VCaP (cell line): ENCODE measurements around the gene IRS1.

Source experiments
- H3K27ac ChIP-seq: fragments of 450-650 bp; 2 replicates; pipeline ENCODE4 v1.5.1; 2017
- TF ChIP-seq, protein P1 (sequence below): fragments of 450-650 bp; conservative IDR thresholded peaks from 2 replicates; pipeline ENCODE4 v1.5.1; 2017; ENCODE audit warnings: mild to moderate bottlenecking, moderate library complexity

IRS1 gene

DNA sequence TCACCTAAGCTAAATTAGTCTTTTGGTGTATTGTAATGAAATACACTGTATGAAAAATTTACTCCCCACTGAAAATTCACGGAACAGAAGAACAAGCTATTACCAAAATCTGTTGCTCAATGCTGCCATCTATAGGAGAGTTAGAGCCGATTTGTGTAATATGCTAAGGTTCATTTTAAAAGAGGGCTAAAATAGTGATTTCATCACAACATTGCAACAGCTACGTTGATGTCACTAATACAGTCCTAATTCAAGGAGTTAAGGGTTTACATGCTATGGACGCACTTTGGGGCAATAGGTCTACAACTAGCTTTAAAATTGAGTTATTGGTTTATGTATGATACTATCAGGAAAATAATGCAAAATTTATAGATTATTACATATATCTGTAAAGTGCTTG is 3.0 kb upstream of the IRS1 start:
- H3K27ac ChIP-seq = no peak overlapping the region
- TF ChIP-seq, protein P1, sequence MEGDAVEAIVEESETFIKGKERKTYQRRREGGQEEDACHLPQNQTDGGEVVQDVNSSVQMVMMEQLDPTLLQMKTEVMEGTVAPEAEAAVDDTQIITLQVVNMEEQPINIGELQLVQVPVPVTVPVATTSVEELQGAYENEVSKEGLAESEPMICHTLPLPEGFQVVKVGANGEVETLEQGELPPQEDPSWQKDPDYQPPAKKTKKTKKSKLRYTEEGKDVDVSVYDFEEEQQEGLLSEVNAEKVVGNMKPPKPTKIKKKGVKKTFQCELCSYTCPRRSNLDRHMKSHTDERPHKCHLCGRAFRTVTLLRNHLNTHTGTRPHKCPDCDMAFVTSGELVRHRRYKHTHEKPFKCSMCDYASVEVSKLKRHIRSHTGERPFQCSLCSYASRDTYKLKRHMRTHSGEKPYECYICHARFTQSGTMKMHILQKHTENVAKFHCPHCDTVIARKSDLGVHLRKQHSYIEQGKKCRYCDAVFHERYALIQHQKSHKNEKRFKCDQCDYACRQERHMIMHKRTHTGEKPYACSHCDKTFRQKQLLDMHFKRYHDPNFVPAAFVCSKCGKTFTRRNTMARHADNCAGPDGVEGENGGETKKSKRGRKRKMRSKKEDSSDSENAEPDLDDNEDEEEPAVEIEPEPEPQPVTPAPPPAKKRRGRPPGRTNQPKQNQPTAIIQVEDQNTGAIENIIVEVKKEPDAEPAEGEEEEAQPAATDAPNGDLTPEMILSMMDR = peak; percentile 76

DNA sequence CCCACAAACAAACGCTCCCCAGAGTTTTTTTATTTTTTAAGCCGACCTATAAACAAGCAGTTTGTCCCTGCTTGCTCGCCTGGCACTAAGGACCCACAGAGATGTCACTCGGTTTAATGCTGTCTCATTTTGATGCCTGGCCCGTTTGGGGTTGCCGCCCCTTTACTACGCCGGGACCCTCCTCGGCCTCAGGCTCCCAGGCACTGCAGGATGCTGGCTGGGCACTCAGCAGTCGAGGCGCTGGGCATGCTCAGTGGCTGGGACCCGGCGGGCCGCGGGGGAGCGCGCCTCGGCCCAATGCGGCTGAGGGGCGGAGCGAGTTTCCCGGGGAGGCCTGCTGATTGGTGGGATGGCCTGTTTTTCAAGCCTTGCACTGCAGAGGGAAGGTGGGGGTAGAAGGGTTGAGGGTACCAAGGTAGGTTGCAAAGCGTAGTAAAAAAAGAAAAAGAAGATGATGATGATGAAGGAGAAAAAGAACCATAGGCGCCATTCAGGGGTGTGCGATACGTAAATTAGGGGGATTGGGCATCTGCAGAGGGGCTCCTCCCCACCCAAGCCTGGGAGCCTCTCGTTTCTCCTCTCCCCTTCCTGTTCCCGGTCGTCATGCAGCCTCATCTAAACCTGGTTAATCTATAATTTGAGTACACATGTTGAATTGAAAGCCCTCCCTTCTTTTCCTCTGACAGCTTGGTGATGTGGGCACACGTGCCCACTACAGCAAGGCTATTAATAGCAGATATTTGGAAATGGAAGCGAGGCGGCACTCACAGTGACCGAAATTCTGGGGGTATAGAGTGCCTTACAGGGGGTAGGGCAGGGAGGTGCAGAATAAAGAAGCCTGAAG is 1.5 kb upstream of the IRS1 start:
- H3K27ac ChIP-seq = peak overlapping the region; percentile 87
- TF ChIP-seq, protein P1 = no peak

- H3K27ac ChIP-seq = peak overlapping the region; percentile 87
Measured at GRCh38 chr2:226799976-226800940, 638 bp upstream of the IRS1 start.

DNA sequence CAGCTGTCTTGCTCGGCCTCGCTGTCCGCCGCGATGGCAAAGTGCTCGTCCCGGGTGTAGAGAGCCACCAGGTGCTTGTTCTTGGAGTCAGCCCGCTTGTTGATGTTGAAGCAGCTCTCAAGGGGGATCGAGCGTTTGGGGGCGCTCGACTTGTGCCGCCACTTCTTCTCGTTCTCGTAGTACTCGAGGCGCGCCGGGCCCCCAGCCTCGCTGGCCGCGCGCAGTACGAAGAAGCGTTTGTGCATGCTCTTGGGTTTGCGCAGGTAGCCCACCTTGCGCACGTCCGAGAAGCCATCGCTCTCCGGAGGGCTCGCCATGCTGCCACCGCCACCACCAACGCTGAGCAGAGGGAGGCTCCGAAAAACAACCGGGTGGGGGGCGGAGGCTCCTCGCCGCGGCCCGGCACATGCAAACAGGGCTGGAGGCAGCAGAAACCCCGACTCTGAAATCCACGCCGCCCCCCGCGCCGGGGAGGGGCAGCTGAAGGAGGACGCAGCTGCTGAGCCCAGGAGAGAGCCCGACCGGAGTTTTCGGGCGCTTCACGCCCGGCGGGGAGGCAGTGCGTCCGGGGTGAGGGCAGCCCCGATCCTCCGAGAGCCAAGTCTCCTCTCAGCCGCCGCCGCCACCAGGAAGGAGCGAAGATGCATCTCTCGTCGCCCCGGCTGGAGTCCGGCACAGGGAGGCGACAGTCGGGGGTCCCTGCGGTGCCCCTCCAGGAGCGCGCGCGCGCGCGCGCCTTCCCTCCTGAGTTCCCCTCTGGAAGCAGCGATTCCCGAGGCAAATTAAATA is 1.0 kb downstream of the IRS1 start:
- peak overlapping the region; percentile 87 for H3K27ac ChIP-seq

More at GRCh38 chr2:226799976-226800940, 638 bp upstream of the IRS1 start:
- TF ChIP-seq, protein P1 = peak; percentile 43

GRCh38 chr2:226797989-226798421 is 1.6 kb downstream of the IRS1 start:
- H3K27ac ChIP-seq = no peak overlapping the region
- TF ChIP-seq, protein P1 = no peak

More for the DNA sequence above, 1.0 kb downstream of the IRS1 start:
- TF ChIP-seq, protein P1 = no peak

- H3K27ac ChIP-seq = no peak overlapping the region
- TF ChIP-seq, protein P1 = no peak
Measured at GRCh38 chr2:226797289-226797988, 2.2 kb downstream of the IRS1 start.
